NCI-H748 treated with DMSO at 0.1 percent for 48 hours (cell line): Measurements from ENCODE around the gene UBE2D3.
"Not testable (repeated sequence)": the region's sequence is repeated elsewhere in the genome, so short reads cannot be mapped to it uniquely, and the experiment has no call there.

ENCODE experiments used
- DNase-seq: peaks from one replicate; lab custom pipeline; 2025; lab: John Stamatoyannopoulos, UW

Gene UBE2D3

DNA sequence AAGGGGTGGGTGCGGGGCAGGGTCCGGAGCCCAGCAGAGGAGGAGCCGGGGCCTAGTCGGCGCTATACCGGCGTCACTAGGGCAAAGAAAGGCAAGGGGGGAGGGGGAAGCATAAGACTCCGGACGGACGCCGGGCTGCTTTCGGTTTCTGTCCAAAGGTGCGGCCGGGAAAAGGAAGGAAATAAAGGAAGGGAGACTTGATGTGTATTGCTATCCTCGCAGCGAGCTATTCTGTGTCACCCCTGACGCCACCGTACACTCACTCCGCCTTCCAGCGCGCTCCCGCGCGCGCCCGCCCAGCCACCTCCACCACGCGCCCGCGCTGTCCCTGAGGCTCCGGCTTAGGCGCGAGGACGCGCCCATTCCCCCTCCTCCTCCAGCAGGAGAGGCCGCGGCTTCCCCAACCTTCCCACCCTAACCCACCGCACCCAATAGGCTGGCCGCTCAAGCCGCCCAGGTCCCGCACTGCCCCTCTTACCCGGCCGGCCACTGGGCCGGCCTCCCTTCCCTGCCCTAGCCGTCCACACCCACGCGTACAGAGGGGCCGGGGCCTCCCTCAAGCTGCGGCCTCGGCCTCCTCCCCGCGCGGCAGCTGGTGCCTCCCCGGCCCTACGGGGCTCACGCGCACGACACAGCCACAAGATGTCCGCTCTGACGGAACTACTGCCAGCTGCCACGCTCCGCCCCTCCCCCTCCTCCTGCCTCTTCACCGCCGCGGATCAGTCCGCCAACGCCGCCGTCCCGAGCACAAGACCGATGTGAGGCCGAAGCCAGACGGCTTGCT is at the start of gene UBE2D3:
Gene UBE2D3 (minus strand): TSS at position 662 of the 784 bp plus-strand sequence. CDS start 1,043 bp downstream, outside the sequence.
- peak; percentile 87 for DNase-seq

DNA sequence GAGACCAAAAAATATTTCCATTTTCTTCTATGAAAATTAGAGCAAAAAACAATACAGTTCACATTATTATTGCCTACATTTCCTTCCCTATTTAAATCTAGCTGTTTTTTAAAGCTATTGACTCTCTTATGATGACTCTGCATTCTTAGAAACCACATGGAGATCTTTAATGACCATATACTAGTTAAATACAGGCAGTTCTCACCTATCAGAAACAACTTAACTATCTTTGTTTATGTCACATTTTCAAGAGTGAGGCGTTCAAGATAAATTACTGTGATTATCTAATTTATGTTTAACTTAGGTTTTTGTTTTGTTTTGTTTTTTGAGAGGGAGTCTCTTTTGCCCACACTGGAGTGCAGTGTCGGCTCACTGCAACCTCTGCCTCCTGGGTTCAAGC is 44.4 kb upstream of the UBE2D3 start:
- DNase-seq, result no peak

DNA sequence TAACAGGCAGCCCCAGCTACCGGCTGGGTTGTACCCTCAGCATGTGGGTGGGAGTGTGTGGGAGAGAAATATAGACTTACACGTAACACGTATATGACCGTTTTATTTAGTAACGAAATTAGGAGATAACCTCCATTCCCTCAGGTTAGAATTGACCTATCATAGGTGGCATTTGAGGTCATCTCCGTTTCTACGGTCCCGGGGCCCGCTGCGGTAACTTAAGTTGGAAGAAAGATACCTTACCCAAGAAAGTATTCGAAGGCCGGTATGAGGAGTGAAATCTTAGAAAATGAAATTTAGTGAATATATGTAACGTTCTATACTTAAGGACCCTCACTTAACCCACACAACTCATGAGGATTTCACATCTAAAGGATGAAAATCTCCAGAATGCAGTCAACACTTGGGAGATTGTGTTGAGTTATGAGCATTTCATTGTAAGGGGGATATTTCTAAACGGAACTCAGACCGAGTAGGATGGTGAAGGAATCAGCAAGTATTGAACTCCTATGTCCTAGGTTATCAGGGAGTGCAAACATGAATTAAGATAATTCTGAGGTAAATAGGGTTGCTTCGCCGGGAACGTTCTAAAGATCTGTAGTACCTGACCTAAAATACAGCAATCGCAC is 42.3 kb upstream of the UBE2D3 start:
- peak; percentile 39 for DNase-seq

DNA sequence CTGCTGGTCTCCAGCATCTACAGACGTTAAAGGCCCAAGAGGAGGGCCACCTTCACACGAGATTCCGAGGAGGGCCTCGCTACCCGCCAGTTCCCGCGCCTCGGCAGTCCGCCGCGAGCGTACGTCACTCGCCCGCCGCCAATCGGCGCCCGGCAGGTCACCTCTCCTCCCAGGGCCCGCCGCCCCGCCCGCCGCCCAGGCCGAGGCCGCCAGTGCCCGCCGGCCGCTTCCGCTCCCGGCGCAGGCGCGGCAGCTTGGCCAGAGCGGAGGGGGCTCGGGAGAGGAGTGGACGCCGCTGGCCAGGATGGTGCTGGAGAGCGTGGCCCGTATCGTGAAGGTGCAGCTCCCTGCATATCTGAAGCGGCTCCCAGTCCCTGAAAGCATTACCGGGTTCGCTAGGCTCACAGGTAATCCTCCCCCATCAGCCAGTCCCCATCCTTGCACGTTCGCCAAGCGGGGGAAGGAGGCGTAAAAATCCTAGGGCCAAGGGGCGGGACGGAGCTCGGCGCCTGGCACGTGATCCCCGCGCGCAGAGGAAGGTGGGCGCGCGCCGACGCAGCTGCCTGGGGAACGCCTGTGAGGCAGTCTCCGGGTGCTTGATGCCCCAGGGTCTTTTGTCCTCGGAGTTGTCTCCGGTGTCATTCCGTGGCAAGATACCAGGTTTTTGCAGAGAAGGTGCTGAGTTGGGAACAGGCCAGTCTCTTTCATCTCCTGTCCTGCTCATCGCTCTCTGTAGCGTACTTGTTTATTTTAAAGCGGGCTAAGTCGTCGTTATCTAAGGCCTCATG is 41.6 kb upstream of the UBE2D3 start, which contains the start of gene CISD2:
Gene CISD2 (plus strand): TSS at position 212 of the 788 bp plus-strand sequence. CDS start 93 bp downstream, at position 305.
- peak; percentile 86 for DNase-seq

DNA sequence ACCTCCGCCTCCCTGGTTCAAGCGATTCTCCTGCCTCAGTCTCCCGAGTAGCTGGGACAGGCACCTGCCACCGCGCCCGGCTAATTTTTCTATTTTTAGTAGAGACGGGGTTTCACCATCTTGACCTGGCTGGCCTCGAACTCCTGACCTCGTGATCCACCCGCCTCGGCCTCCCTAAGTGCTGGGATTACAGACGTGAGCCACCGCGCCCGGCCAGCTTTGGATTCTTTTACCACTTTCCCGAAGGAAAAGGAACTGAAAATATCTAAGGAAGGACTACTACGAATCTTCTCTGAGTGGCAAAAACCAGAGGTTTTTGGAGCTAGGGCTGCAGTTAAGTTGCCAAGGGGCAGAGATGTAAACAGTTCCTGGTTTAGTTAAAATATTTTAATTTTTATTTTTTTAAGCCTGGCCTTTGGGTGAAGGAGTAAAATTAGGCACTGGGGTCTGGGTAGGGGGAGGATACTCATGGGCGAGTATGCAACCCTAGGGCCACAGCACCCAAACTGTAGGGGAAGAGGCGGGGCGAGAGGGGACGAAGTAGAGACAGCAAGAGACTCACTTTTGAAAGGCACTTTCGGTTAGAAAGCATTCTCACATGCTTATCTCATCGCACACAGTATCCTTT is 40.9 kb upstream of the UBE2D3 start:
- no peak for DNase-seq

DNA sequence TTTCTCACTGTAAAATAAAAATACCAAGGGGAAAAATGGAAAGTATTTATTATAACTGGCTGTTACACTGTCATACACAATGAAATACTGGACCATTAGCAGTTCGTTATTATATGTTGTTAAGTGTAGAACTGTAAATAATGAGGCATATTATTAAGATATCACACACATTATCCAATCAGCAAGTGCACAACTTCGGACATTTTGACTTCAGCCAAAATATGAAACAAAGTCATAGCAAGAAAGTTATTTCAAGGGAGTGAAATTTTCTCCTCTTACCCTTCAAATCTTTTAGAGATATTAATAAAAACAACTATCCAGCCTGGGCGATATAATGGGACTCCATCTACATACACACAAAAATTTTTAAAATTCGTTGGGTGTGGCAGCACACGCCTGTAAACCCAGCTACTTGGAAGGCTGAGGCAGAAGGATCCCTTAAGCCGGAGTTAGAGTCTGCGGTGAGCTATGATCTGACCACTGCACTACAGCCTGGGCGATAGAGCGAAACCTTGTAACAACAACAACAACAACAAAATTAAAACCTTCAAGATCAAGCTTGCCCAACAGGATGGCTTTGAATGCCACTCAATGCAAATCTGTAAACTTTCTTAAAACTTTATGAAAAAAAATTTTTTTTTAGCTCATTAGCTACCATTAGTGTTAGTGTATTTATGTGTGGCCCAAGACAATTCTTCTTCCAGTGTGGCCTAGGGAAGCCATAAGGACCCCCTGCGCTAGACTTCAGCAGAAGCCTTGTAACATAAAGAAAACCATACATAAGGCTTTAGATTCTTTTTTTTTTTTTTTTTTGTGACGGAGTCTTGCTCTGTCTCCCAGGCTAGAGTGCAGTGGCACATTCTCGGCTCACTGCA is 40.2 kb upstream of the UBE2D3 start:
- no peak for DNase-seq

DNA sequence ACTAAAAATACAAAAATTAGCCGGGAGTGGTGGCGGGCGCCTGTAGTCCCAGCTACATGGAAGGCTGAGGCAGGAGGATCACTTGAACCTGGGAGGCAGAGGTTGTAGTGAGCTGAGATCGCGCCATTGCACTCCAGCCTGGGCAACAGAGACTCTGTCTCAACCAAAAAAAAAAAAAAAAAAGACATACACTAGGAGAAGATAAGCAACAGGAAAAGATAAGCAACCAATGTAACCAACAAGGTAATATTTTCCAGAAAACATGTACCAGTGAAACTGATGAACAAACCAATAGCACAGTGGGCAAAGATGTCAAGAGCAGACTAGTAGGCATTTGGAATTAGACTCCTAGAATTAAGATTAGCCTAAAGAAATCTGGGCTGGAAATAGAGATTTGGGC is 38.0 kb upstream of the UBE2D3 start:
- DNase-seq, result not testable (repeated sequence)

DNA sequence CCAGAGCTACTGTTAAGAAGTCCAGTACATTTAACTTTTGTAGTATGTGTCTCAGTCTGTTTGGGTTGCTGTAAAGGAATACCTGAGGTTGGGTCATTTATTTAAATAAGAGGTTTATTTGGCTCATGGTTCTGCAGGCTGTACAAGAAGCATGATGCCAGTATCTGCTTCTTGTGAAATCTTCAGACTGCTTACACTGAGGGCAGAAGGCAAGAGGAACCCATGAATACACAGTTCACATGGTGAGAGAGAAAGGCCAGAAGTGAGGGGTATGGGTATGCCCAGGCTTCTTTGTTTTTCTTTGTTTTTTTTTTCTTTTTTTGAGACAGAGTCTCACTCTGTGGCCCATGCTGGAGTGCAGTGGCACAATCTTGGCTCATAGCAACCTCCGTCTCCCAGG is 35.4 kb upstream of the UBE2D3 start:
- DNase-seq, result no peak

DNA sequence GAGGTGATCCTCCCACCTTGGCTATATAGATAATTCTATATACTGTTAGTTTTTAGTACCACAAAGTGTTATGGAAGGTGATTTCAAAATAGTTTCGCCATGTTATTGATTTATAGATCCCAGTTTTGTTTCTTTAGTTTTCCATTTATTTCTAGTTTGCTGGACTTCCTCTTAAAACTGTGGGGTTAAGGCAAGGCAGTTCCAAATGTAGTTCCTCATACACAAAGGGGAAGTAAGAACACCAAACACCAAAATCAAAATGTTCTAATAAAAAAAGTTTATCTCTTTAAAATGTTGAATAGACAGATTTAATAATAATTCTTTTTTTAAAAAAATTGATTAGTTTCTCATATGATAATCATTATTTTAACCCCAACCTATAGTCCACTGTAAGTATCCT is 34.7 kb upstream of the UBE2D3 start:
- no peak for DNase-seq

DNA sequence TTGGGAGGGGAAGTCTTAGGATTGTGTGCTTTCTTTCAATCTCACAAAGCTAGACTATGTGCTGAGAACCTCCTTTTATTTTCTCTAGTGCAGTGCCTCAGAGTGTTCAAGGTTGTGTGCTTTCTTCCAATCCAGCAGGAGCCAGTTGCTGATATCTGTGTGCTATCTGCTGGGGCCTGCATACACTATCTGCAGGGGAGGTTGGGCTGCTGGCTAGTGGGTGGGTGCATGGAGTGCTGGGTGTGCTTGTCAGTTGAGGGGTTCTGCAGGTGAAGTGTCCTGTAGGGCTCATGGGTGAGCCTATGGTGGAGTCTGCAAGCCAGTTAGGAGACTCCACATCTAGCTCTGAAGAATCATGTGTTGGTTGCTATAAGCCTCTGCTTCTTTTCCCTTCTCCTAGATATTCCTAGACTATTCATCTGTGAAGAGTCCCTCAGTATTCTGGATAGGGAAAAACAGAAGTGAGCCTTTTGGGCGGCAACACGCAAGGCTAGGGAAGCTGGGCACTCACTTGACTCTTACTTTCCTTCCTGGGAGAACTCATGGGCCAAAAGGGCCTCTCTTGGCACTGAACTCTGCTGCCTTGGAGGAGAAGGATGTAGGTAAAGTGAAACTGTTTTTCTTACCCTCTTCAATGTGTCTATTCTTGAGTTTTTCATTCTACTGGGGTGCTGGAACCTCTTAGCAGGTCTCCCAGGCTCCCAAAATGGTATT is 33.4 kb upstream of the UBE2D3 start:
- DNase-seq, result no peak

DNA sequence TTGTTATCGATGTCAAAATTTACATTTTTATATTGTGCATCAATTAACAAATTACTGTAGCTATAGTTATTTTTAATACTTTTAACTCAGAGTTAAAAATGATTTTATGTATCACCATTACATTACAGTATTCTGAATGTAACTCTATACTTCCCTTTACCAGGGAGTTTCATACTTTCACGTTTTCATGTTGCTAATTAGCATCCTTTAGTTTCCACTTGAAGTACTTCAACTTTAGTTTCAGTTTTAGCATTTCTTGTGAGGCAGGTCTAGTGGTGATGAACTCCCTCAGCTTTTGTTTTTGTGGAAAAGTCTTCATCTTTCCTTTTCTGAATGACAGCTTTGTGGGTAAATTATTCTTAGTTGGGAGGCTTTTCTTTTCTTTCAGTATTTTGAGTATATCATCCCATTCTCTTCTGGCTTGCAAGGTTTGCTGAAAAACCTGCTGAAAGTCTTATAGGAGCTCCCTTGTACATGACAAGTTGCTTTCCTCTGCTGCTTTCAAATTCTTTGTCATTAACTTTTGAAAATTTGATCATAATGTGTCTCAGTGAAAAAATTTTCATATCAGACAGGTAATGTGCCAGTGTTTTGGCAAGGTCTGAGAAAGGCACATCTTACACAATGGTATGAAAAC is 31.6 kb upstream of the UBE2D3 start:
- no peak for DNase-seq

DNA sequence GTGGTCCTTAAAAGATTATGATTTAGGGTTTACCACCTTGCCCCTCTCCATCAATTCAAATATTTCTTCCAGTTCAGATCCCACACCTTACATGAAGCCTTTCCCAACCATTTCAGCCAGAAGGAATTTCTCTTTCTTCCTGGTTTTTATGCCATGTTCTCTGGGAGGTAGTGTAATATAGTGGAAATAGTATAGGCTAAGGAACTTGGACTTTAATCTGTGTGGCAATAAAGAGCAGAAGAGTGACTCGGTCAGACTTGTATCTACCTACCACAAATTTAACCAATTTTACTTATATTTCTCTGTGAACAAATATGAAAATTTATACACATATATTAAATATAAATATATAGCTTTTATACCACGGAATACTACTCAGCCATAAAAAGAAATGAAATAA is 23.0 kb upstream of the UBE2D3 start:
- DNase-seq, result no peak

DNA sequence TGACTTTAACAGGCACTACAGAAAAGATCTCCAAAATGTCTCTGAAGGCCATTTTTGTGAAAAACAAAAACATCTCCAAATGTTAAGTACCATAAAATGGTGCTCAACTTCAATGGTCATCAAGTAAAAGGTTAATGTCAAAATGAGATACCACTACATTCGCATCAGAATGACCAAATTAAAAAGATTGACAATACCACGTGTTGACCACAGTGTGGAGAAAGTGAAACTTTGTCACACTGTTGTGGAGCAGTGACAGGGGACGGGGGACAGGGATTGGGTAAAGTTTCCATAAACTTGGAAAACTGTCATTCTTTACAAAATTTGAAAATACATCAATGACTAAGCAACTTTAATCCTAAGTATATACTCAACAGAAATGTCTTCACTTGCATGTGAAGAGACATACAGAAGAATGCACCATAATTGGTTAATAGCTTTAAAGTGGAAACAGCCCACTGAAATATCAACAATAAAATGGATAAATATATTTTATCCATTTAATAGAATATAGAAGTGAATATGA is 22.3 kb upstream of the UBE2D3 start:
- no peak for DNase-seq

DNA sequence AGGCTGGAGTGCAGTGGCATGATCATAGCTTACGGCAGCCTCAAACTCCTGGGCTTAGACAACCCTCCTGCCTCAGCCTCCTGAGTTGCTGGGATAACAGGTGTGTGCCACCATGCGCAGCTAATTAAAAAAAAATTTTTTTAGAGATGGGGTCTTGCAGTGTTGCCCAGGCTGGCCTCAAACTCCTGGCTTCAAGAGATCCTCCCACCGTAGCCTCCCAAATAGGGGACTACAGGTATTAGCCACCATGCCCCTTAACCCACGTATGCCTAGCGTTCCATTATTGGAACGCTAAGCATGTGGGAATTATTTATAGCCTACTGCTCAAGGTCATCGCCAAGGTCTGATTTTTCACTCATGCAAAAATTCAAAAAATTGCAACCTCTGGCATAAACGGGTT is 20.3 kb upstream of the UBE2D3 start:
- DNase-seq, result no peak

DNA sequence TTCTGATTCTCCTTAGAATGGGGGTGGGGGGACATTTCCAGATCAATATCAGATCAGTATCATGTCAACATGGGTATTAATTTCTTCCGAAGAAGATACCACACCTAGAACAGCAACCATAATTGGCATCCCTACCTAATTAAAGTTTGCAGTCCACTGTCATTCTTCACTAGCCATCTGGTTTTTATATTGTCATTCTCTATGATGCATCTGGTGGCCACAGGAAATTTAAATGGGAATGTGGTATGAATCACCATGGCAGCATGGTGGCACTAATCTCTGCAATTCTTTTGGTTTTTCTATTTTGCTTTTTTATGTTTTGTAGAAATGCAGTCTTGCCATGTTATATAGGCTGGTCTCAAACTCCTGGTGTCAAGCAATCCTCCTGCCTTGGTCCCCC is 16.6 kb upstream of the UBE2D3 start:
- DNase-seq, result no peak

DNA sequence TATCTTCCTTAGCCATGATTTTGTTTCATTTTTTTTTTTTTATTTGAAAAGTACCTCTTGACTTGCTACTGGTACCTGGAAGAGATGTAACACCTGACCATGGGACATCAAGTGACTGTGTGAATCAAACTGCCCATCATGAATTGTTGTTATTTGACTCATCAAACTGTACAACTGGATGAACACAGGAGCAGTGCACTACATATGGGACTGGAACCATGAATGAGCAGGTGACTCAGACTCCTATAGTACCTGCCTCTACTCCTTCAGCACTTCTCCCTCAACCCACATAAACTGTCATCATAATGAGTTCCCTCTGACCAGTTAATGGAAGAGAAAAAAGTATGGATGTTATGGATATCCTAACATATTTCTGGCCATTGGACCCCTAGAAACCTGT is 15.9 kb upstream of the UBE2D3 start:
- DNase-seq, result no peak

DNA sequence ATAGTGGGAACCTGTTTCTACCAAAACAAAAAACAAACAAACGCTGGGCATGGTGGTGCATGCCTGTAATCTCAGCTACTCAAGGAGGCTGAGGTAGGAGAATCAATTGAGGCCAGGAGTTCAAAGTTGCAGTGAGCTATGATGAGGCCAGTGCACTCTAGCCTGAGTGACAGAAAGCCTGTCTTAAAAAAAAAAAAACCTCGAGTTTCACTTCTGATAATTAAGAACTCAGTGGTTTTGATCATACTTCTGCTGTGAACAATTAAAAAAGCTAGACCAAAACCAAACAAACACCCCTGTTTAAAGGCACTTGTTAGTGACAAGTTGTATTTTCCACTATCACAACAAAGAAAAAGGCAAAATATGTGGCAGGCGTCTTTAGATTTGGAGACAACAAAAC is 15.0 kb upstream of the UBE2D3 start:
- no peak for DNase-seq

DNA sequence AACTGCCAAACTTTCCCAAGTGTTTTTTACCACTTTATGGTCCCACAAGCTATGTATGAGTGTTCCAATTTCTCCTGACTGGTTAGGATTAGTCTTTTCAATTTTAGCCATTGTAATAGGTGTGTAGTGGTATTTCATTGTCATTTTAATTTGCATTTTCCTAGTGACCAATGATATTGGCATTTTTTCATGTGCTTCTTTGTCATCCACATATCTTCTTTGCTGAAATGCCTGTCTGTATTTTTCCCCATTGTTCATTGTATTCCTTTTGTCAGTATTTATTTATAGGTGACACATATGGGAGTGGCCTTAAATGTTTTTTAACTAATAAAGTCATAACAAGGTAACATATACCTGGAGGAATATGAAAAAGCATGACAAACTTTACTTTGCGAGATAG is 9.2 kb upstream of the UBE2D3 start:
- no peak for DNase-seq

DNA sequence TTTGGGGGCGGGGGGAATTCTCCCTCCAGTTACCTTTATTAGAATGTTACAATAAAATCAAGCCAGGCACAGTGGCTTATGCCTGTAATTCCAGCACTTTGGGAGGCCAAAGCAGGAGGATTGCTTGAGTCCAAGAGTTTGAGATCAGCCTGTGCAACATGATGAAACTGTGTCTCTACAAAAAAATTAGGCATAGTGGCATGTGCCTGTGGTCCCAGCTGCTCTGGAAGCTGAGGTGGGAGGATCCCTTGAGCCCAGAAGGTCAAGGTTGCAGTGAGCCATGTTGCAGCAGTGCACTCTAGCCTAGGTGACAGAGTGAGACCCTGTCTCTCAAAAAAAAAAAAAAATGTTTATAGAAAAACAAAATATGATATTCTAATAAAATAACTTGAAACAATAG is 5.3 kb upstream of the UBE2D3 start:
- no peak for DNase-seq

DNA sequence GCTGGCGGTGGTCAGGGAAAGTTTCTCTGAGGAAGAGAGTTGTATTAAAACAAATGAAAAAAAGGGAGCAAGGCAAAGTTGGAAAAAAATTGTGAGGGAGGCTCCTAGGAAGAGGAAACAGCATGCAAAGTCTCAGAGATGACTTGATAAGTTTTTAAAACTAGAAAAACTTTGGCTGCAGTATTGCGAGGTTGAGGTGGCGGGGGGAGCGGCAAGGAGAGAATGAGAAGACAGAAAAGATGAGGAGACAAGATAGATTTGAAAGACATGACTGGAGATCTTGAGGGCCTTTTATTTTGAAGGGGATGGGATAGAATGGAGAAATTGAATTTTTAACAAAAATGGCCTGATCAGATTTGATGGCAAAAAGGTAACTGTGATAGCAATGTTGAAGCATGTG is 4.8 kb upstream of the UBE2D3 start:
- no peak for DNase-seq
